GM18526 (cell line): Measurements from ENCODE around the gene TRIM17.

Source experiments
- POLR2A ChIP-seq: IDR thresholded peaks from 3 replicates; pipeline ENCODE4 v1.6.1; 2011; ENCODE audit not compliant: insufficient read length; ENCODE audit errors: extremely low read depth

Gene TRIM17

DNA sequence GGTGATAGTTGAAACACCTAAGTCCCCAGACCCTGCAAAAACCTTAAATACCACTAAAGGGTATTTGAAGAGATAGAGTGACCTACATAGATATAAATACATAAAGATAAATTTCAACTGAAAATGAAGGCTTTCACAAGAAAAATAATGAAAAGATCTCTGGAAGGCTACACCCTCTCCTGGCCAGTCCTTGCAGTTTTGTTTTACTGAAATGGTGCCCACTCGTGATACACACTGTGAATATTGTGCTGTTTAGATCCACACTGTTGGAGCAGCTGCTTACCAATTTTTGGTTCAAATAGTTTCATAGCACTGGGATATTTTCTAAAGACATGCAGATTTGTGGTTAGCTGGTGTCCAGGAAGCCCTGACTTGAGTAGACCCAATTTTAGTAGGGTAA lies 39.1 kb upstream of the TRIM17 start:
- TF ChIP-seq POLR2A: no peak

- TF ChIP-seq POLR2A: no peak
These were observed 37.6 kb upstream of the TRIM17 start for GRCh38 chr1:228454238-228454637.

DNA sequence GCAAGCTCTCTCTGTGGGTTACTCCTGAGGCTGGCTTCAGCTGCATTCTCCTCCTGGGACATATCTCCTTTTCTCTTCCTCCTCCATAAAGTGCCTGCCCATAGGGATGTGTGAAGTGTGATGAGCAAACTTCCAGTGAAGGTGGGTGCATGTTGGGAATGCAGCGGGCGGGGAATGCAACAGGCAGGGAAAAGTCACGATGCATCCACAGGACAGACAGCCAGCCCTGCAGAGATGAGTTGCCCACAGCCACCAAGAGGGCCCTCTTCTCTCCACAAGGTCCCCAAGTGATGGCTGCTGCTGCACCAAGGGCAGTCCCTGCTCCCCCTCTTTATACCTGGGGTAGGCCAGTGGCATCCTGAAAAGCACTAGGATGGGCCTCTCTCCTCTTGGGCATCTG lies 37.0 kb upstream of the TRIM17 start:
- TF ChIP-seq POLR2A: no peak

GRCh38 chr1:228453022-228453560 lies 36.4 kb upstream of the TRIM17 start:
- no peak for TF ChIP-seq POLR2A

- no peak for TF ChIP-seq POLR2A
These were observed 35.7 kb upstream of the TRIM17 start for GRCh38 chr1:228452194-228453021.

- no peak for TF ChIP-seq POLR2A
These were observed 33.5 kb upstream of the TRIM17 start for GRCh38 chr1:228450200-228450599.

DNA sequence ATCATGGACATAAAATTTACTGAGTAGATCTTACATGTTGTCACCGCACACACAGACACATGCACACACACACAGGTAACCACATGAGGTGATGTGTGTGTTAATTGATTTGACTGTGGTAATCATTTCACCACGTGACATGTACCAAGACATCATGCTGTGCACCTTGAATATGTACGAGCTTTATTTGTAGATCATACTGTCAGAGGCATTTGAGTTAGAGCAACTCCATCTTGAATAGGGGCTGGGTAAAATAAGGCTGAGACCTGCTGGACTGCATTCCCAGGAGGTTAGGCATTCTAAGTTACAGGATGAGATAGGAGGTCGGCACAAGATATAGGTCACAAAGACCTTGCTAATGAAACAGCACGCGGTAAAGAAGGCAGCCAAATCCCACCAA lies 31.7 kb upstream of the TRIM17 start:
- TF ChIP-seq POLR2A: no peak

DNA sequence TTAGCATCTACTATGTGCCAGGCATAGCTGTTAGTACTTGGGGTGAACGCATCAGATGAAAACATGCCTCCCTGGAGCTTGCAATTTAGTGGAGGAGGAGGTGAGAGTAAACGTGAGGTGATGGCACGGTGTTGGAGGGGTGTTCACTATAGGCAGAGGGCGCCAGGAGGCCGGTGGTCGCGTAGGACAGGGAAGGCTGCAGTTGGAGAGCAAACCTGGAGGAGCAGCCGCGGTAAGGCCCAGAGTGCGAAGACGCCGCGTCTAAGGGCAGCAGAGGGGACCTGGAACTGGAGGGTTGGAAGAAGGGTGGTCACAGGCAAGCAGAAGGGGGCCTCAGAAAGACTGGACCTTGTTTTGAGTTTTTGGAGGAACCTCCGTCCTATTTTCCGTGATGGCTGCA lies 30.2 kb upstream of the TRIM17 start:
- TF ChIP-seq POLR2A: no peak

DNA sequence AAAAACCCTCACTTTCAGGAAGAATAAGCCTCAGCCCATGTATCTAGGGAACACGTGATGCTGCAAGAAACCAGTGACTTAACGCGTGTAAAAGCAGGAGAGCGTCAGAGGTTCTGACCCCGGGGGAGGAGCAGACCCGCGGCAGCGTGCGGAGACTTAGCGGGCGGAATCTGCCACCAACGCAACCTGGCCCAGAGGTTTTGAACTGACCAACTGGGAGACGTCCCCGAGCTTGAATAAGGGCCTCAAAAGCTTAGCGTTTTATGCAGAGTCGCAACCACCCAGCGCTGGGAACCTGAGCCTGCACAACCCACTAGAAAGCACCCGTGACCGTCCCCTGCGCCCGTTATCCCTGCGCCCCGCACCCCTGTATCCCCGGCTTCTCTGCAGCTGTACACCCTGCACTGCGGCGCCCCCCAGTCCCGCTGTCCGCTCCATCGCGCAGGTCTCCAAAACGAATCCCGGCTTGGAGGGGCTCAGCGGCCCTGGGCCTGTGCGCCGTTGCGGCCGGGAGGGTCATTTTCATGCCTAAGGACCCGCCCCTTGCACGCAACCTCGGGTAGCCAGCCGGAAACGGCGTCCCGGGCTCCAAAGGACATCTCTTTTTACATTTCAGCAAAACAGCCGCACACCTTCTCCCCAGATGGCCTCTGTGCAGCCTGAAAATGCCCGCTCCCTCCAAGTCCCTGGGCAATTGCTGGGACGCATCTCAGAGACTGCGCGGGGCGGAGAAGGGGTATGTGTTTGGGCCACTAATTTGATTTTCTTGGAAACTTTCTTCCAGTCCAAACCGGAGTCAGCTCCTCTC lies 29.4 kb upstream of the TRIM17 start:
- TF ChIP-seq POLR2A: no peak

DNA sequence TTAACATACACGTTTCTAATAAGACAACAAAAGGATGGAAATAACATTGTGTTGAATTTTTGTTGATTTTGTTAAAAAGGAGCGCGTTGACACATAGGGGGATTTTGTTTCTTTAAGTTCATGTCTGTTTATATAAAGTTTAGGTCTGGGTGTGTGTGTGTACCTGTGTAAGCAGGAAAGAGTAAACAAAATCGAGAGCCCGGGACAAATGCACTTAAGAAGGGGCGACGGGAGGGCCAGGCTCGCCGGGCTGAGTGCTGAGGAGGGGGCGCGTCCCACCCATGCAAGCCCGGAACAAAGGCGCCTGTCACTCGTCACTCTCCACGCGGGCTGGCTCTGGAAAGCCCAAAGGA lies 28.8 kb upstream of the TRIM17 start:
- TF ChIP-seq POLR2A: no peak

- no peak for TF ChIP-seq POLR2A
These were observed 26.7 kb upstream of the TRIM17 start for GRCh38 chr1:228443395-228443794.

DNA sequence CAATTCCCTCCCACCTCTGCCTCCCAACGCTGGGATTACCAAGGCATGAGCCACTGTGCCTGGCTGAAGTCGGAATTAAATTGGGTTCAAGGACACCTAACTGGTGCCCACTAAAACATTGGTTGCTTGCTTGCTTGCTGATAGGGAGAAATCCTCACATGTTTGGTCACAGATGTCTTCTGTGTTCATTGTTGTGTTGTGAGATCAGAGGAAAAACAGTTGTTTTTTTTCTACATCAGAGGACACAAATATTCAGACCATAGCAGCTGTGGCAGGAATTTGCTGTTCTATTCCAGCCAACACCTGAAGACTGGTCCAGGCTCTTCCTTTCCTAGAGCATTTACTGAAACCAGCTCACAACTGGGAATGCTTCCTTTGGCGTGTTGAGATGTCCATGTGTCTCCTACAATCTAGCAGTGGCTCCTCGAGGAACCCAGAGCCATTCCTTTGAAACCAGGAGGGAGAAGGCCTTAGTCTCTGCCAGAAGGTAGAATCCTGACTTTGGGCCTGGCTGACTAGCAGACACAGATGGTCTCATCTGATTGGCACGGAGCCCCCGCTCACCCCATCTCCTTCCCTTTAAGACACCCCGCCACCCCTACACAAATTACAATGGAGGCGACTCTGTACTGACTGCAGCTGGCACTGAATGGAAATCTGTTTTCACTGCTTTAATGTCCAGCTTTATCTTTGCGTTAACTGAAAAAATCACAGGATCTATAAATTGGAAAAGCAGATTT lies 24.3 kb upstream of the TRIM17 start:
- TF ChIP-seq POLR2A: no peak

- TF ChIP-seq POLR2A: no peak
These were observed 21.6 kb upstream of the TRIM17 start for GRCh38 chr1:228438266-228438665.

DNA sequence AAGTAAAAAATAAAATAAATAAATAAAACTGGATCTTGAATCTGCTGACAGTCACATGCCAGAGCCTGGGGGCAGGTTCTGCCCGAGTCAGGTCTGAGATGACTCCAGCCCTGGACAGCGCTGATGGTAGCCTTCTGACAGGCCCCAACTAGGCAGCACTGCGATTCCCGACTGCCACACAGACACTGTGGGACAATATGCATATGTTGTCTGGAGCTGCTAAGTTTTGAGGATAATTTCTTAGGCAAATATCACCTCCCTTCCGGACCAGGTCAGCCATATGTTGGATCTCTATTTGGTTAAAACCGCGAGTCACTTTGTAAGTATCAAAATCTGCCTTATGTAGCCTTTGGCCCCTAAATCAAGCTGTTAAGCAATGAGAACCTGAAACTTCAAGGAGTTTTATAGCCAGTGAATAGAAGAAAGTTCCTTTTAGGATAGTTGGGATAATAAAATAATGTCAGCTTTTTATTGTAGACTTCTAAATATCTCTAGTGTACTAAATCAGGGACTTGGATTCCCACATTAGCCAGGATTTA lies 20.8 kb upstream of the TRIM17 start:
- TF ChIP-seq POLR2A: no peak

DNA sequence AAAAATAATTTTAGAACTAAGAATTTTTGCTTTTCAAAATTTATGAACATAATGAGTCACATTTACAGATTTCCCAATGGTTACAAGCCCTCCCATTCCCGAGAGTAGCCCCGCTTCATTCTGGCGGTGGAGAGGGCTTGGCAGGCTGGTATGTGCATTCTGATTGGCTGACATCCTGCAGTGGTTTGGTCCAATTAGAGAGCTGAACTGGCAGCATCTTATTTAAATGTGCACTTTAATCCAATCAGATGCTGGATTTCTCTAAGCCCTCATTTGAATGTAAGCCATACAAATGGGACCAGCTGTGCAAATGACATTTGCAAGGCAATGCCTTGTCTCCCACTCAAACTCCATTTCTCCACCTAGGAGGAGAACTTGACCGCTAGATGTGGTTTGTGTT lies 18.0 kb upstream of the TRIM17 start:
- no peak for TF ChIP-seq POLR2A
